ENCODE data around the gene PCGF5.
"Not testable (repeated sequence)": the region's sequence is repeated elsewhere in the genome, so short reads cannot be mapped to it uniquely, and the experiment has no call there.

Gene PCGF5

GRCh38 chr10:91317541-91317940 is 97.1 kb downstream of the PCGF5 start:
- DNase-seq (ENCODE audit: extremely low read depth in 1 of 2, low read depth in 1 of 2): no peak

DNA sequence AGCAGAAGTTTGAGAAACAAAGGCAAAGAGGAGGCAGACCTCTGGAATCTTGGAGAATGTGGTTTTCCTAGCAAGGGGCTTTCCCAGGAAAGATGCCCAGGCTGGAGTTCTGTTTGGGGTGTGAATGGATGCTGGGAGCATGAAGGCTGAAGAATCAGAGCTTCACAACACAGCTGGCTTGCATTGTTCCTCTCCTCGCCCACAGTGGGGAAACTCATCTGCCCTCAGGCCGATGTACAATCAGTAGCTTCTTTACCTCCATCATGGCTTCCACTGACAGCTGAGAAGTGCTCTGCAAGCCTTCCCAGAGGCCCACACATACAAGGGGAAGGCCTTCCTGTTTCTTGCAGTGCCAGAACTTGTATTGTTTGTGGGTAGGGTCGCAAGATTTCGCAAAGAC is 98.9 kb downstream of the PCGF5 start:
- no peak for DNase-seq (ENCODE audit: extremely low read depth in 1 of 2, low read depth in 1 of 2)

- not testable (repeated sequence) for DNase-seq (ENCODE audit: extremely low read depth in 1 of 2, low read depth in 1 of 2)
Observed at GRCh38 chr10:91323293-91323905, 102.9 kb downstream of the PCGF5 start.

DNA sequence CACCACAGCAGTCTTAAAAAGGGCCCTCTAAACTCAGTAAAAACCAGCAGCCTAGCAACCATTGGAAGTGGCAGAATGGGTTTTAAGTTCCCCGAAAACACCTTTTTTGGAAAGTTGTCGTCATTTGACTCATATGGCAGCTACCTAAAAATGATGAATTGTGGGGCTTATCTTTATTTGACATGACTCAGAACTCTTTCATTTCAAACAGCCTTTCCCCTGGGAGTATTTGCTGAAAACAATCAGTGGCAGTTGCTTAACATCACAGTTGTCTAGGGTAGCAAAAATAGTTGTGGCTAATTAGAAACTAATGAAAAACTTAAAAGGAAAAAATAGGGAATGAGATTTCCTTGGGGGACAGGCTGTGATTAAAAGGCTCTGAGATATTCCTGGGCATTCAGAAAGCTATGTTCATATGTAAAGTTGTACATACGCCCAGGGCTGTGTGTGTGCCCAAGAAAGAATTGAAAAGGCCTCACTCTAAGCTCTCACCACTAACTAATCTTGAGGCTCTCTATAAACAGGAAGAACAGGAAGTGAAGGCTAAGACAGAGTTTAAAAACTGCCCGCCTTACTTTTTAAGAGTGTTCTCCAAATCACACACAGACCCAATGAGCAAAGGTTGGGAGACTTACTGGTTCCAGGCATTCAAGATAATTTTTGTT is 108.0 kb downstream of the PCGF5 start:
- DNase-seq (ENCODE audit: extremely low read depth in 1 of 2, low read depth in 1 of 2): no peak

Measured in stimulated activated CD8-positive, alpha-beta memory T cell treated with anti-CD3 and anti-CD28 coated beads, Interleukin-7, amount 100 ng/mL, for 48 hours (primary cell).